ENCODE measurements around the gene CYP4F2.
"Not testable (repeated sequence)": the region's sequence is repeated elsewhere in the genome, so short reads cannot be mapped to it uniquely, and the experiment has no call there.

The CYP4F2 gene

GRCh38 chr19:15899561-15899960, 1.7 kb upstream of the CYP4F2 start:
- not testable (repeated sequence) for DNase-seq

GRCh38 chr19:15897026-15897737, 692 bp downstream of the CYP4F2 start:
- DNase-seq: no peak

- no peak for DNase-seq
Measured at GRCh38 chr19:15895876-15896430, 1.9 kb downstream of the CYP4F2 start.

- DNase-seq: no peak
Measured at GRCh38 chr19:15894359-15894758, 3.5 kb downstream of the CYP4F2 start.

GRCh38 chr19:15893477-15893876, 4.4 kb downstream of the CYP4F2 start:
- DNase-seq: no peak

- no peak for DNase-seq
Measured at GRCh38 chr19:15892012-15892411, 5.9 kb downstream of the CYP4F2 start.

GRCh38 chr19:15891434-15891833, 6.4 kb downstream of the CYP4F2 start:
- DNase-seq: no peak

- not testable (repeated sequence) for DNase-seq
Measured at GRCh38 chr19:15889339-15889738, 8.5 kb downstream of the CYP4F2 start.

GRCh38 chr19:15885919-15886318, 12.0 kb downstream of the CYP4F2 start:
- no peak for DNase-seq

GRCh38 chr19:15885167-15885566, 12.7 kb downstream of the CYP4F2 start:
- no peak for DNase-seq

GRCh38 chr19:15883329-15883728, 14.5 kb downstream of the CYP4F2 start:
- DNase-seq: not testable (repeated sequence)

GRCh38 chr19:15874821-15875474, 22.9 kb downstream of the CYP4F2 start:
- DNase-seq: no peak

GRCh38 chr19:15873771-15874170, 24.1 kb downstream of the CYP4F2 start:
- not testable (repeated sequence) for DNase-seq

- no peak for DNase-seq
Measured at GRCh38 chr19:15871570-15871969, 26.3 kb downstream of the CYP4F2 start.

GRCh38 chr19:15869873-15870272, 28.0 kb downstream of the CYP4F2 start:
- no peak for DNase-seq

- DNase-seq: peak; percentile 29
Measured at GRCh38 chr19:15869109-15869555, 28.7 kb downstream of the CYP4F2 start.

GRCh38 chr19:15866636-15867035, 31.2 kb downstream of the CYP4F2 start:
- DNase-seq: no peak

- DNase-seq: no peak
Measured at GRCh38 chr19:15864824-15865223, 33.0 kb downstream of the CYP4F2 start.

GRCh38 chr19:15863272-15863671, 34.6 kb downstream of the CYP4F2 start:
- DNase-seq: no peak

- no peak for DNase-seq
Measured at GRCh38 chr19:15862444-15862843, 35.4 kb downstream of the CYP4F2 start.

GRCh38 chr19:15860522-15860921, 37.4 kb downstream of the CYP4F2 start:
- DNase-seq: no peak

- DNase-seq: no peak
Measured at GRCh38 chr19:15859187-15859586, 38.7 kb downstream of the CYP4F2 start.

- no peak for DNase-seq
Measured at GRCh38 chr19:15850385-15850784, 47.5 kb downstream of the CYP4F2 start.

GRCh38 chr19:15846923-15847322, 51.0 kb downstream of the CYP4F2 start:
- DNase-seq: no peak

Measured in activated CD4-positive, alpha-beta T cell treated with anti-CD3 and anti-CD28 coated beads, Interleukin-2, amount 50 U/mL, for 1 hour (primary cell).